Astrocyte (in vitro differentiated cells and primary cell): ENCODE data around the gene ADCY3. TPM values are rescaled to one million over a fixed set of nuclear protein-coding genes. Genes with fewer than 3 reads are reported as not detected.

Source experiments
- DNase-seq: peaks from one replicate; pipeline ENCODE4 v3.0.0-alpha.2; 2010; ENCODE audit warnings: low read depth
- FAIRE-seq: peaks from 2 replicates; lab custom pipeline; 2011; peaks lifted over from hg19 to GRCh38; lab: Jason Lieb, UNC
- H2AFZ ChIP-seq: 2 replicates; pipeline ENCODE4 v1.6.0; 2012; ENCODE audit warnings: low read depth, low read length, inconsistent platforms
- H3K27ac ChIP-seq: 2 replicates; pipeline ENCODE4 v1.5.1; 2011; ENCODE audit warnings: low read depth, low read length, inconsistent platforms
- H3K27me3 ChIP-seq: 2 replicates; pipeline ENCODE4 v1.6.0; 2011; ENCODE audit warnings: low read length, inconsistent platforms; ENCODE audit not compliant: insufficient read depth
- H3K36me3 ChIP-seq: 2 replicates; pipeline ENCODE4 v1.5.1; 2011; ENCODE audit warnings: low read length, inconsistent platforms; ENCODE audit not compliant: insufficient read depth
- H3K4me1 ChIP-seq: 2 replicates; pipeline ENCODE4 v1.5.1; 2011; ENCODE audit warnings: low read length, inconsistent platforms; ENCODE audit not compliant: insufficient read depth
- H3K4me2 ChIP-seq: 2 replicates; pipeline ENCODE4 v1.6.0; 2012; ENCODE audit warnings: low read length, inconsistent platforms
- H3K4me3 ChIP-seq: 2 replicates; pipeline ENCODE4 v1.5.1; 2011; ENCODE audit warnings: low read depth, mild to moderate bottlenecking, low read length, inconsistent platforms; ENCODE audit not compliant: insufficient read depth
- H3K79me2 ChIP-seq: 2 replicates; pipeline ENCODE4 v1.6.0; 2012; ENCODE audit warnings: mild to moderate bottlenecking, low read length, inconsistent platforms; ENCODE audit not compliant: insufficient read depth
- H3K9ac ChIP-seq: 2 replicates; pipeline ENCODE4 v1.6.0; 2012; ENCODE audit warnings: mild to moderate bottlenecking, low read length, inconsistent platforms
- H3K9me3 ChIP-seq: 2 replicates; pipeline ENCODE4 v1.5.1; 2012; ENCODE audit warnings: low read depth, mild to moderate bottlenecking, low read length, inconsistent platforms; ENCODE audit not compliant: insufficient read depth
- H4K20me1 ChIP-seq: 2 replicates; pipeline ENCODE4 v1.6.0; 2012; ENCODE audit warnings: low read length, inconsistent platforms; ENCODE audit not compliant: insufficient read depth
- H3K27ac Mint-ChIP-seq: one replicate; pipeline ENCODE4 v1.8.0; 2021; ENCODE audit warnings: mild to moderate bottlenecking, mixed read lengths; ENCODE audit not compliant: unreplicated experiment
- H3K27me3 Mint-ChIP-seq: one replicate; pipeline ENCODE4 v1.8.0; 2021; ENCODE audit warnings: low read depth, mixed read lengths; ENCODE audit not compliant: unreplicated experiment
- H3K36me3 Mint-ChIP-seq: one replicate; pipeline ENCODE4 v1.8.0; 2021; ENCODE audit warnings: low read depth, mixed read lengths; ENCODE audit not compliant: unreplicated experiment
- H3K4me1 Mint-ChIP-seq: one replicate; pipeline ENCODE4 v1.8.0; 2021; ENCODE audit warnings: low read depth, mixed read lengths; ENCODE audit not compliant: unreplicated experiment
- H3K4me3 Mint-ChIP-seq: one replicate; pipeline ENCODE4 v1.8.0; 2021; ENCODE audit warnings: mild to moderate bottlenecking, moderate library complexity, mixed read lengths; ENCODE audit not compliant: unreplicated experiment
- H3K9me3 Mint-ChIP-seq: one replicate; pipeline ENCODE4 v1.8.0; 2021; ENCODE audit warnings: mild to moderate bottlenecking, mixed read lengths; ENCODE audit not compliant: unreplicated experiment
- EZH2 ChIP-seq: IDR thresholded peaks from 2 replicates; pipeline ENCODE4 v1.6.1; 2012; ENCODE audit warnings: mild to moderate bottlenecking, low read length, inconsistent platforms; ENCODE audit not compliant: insufficient read depth
- total RNA-seq: library from RNA; stranded (reverse); gene quantifications from 2 replicates; pipeline ENCODE4 v1.2.1, GENCODE V29; 2021
- TF ChIP-seq, protein P1 (sequence below): IDR thresholded peaks from 2 replicates; pipeline ENCODE4 v1.5.1; 2011; ENCODE audit warnings: low read depth, mild to moderate bottlenecking, inconsistent platforms, low read length, moderate library complexity; ENCODE audit not compliant: insufficient read depth

Gene ADCY3
- total RNA-seq, 1 donor from 2014 or later: 12.5 TPM

DNA sequence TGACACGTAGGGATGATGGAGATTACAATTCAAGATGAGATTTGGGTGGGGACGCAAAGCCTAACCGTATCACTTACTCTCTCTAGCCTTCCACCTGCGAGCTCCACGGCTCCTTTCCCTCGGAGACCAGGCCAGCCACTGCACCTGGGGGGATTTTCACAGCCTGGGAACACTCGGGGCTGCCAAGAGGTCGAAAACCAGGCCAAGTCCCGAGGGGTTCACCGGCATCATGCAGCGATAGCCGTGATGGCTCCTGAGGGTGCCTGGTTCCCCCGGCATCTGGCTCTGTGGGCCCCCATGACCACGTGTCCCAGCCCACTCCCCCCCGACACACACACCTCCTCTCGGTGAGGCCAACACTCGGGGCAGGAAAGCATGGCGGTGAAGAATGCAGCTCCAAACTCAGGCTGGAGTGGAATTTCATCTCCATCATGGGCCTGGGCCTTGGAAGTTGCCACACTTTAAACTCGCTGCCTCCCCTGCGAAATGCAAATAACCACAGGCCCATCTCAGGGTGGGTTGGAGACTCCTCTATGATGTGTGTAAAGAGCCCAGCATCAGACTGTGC, 32.6 kb downstream of the ADCY3 start:
- Mint-ChIP-seq H3K4me3 (no peak overlapping the region), H3K4me1 (peaks cover 12% of the 10 kb centered on the region), H3K9me3 (no peaks in the 10 kb centered on the region), H3K27ac (no peak overlapping the region), H3K27me3 (no peaks in the 10 kb centered on the region), H3K36me3 (peaks cover under 1% of the 10 kb centered on the region)
- H2AFZ ChIP-seq: no peak overlapping the region
- H3K79me2 ChIP-seq: no peaks in the 10 kb centered on the region
- H3K36me3 ChIP-seq: no peaks in the 10 kb centered on the region
- H3K27me3 ChIP-seq: no peaks in the 10 kb centered on the region
- no peak overlapping the region for H3K9ac ChIP-seq
- no peaks in the 10 kb centered on the region for H4K20me1 ChIP-seq
- peaks cover 9% of the 10 kb centered on the region for H3K4me1 ChIP-seq
- DNase-seq (no peak), FAIRE-seq (no peak)
- no peak overlapping the region for H3K4me2 ChIP-seq
- no peak overlapping the region for H3K27ac ChIP-seq
- H3K4me3 ChIP-seq: no peak overlapping the region
- H3K9me3 ChIP-seq: no peaks in the 10 kb centered on the region
- TF ChIP-seq, protein P1, sequence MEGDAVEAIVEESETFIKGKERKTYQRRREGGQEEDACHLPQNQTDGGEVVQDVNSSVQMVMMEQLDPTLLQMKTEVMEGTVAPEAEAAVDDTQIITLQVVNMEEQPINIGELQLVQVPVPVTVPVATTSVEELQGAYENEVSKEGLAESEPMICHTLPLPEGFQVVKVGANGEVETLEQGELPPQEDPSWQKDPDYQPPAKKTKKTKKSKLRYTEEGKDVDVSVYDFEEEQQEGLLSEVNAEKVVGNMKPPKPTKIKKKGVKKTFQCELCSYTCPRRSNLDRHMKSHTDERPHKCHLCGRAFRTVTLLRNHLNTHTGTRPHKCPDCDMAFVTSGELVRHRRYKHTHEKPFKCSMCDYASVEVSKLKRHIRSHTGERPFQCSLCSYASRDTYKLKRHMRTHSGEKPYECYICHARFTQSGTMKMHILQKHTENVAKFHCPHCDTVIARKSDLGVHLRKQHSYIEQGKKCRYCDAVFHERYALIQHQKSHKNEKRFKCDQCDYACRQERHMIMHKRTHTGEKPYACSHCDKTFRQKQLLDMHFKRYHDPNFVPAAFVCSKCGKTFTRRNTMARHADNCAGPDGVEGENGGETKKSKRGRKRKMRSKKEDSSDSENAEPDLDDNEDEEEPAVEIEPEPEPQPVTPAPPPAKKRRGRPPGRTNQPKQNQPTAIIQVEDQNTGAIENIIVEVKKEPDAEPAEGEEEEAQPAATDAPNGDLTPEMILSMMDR: no peak
- no peak for TF ChIP-seq EZH2

DNA sequence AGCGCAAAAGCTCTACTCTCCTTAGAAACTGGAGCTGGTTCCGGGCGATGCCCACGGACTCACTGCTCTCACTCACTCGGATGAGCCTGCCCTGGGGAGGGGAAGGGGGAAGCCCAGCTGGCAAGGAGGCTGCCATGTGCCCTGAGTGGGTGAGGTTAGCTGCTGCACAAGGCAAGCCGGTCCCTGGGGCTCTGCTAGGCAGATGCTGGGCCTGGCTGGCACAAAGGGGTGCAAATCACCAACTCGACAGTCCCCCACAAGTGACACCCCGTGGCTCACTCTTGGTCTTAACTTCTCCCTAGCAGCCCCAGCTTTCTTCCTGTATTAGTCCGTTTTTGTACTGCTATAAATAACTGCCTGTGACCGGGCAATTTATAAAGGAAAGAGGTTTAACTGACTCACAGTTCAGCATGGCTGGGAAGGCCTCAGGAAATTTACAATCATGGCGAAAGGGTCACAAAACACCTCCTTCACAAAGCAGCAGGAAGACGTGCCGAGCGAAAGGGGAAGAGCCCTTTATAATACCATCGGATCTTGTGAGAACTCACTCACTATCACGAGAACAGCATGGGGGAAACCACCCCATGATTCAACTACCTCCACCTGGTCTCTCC, 33.2 kb downstream of the ADCY3 start:
- Mint-ChIP-seq H3K36me3 (no peaks in the 10 kb centered on the region), H3K4me1 (peaks cover 17% of the 10 kb centered on the region), H3K27ac (no peak overlapping the region), H3K9me3 (no peaks in the 10 kb centered on the region), H3K4me3 (no peak overlapping the region), H3K27me3 (no peaks in the 10 kb centered on the region)
- no peak for FAIRE-seq
- Histone ChIP-seq H3K27me3 (no peaks in the 10 kb centered on the region), H2AFZ (peak overlapping the region; percentile 47), H4K20me1 (no peaks in the 10 kb centered on the region), H3K4me3 (no peak overlapping the region), H3K4me2 (peak overlapping the region; percentile 20), H3K79me2 (no peaks in the 10 kb centered on the region), H3K9ac (no peak overlapping the region), H3K9me3 (no peaks in the 10 kb centered on the region), H3K4me1 (peaks cover 9% of the 10 kb centered on the region), H3K36me3 (no peaks in the 10 kb centered on the region), H3K27ac (no peak overlapping the region)
- peak; percentile 7 for DNase-seq
- TF ChIP-seq, protein P1: no peak
- TF ChIP-seq EZH2: no peak

DNA sequence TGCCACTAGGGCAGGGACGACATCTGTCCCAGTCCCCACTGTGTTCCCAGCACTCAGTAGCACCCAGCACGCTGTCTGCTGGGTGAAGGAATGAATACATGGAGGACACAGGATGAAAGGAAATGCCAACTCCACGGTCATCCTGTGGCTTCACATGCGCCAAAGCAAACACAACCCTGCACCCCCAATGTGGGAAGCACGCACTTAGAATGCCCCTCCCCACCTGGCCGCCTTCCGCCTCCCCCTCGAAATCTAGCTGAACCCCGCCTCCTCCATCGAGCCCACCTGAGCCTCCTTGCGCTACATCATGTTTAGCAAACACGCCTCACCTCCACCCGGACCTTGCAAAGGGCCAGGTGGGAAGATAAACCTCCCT, 33.9 kb downstream of the ADCY3 start:
- no peak overlapping the region for H2AFZ ChIP-seq
- H4K20me1 ChIP-seq: peaks cover 5% of the 10 kb centered on the region
- no peak overlapping the region for H3K4me3 ChIP-seq
- no peaks in the 10 kb centered on the region for H3K36me3 ChIP-seq
- H3K27ac ChIP-seq: no peak overlapping the region
- H3K4me1 ChIP-seq: peaks cover 9% of the 10 kb centered on the region
- Mint-ChIP-seq H3K36me3 (no peaks in the 10 kb centered on the region), H3K27ac (no peak overlapping the region), H3K4me1 (peaks cover 17% of the 10 kb centered on the region), H3K27me3 (no peaks in the 10 kb centered on the region), H3K9me3 (no peaks in the 10 kb centered on the region), H3K4me3 (no peak overlapping the region)
- H3K27me3 ChIP-seq: no peaks in the 10 kb centered on the region
- no peak overlapping the region for H3K9ac ChIP-seq
- DNase-seq (no peak), FAIRE-seq (no peak)
- H3K79me2 ChIP-seq: no peaks in the 10 kb centered on the region
- H3K9me3 ChIP-seq: no peaks in the 10 kb centered on the region
- peak overlapping the region; percentile 20 for H3K4me2 ChIP-seq
- TF ChIP-seq EZH2: no peak
